ENCODE measurements around the gene ODF4.

GRCh38 chr17:8369944-8370343, 30.3 kb downstream of the ODF4 start:
- TF ChIP-seq, protein P1, sequence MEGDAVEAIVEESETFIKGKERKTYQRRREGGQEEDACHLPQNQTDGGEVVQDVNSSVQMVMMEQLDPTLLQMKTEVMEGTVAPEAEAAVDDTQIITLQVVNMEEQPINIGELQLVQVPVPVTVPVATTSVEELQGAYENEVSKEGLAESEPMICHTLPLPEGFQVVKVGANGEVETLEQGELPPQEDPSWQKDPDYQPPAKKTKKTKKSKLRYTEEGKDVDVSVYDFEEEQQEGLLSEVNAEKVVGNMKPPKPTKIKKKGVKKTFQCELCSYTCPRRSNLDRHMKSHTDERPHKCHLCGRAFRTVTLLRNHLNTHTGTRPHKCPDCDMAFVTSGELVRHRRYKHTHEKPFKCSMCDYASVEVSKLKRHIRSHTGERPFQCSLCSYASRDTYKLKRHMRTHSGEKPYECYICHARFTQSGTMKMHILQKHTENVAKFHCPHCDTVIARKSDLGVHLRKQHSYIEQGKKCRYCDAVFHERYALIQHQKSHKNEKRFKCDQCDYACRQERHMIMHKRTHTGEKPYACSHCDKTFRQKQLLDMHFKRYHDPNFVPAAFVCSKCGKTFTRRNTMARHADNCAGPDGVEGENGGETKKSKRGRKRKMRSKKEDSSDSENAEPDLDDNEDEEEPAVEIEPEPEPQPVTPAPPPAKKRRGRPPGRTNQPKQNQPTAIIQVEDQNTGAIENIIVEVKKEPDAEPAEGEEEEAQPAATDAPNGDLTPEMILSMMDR (IDR thresholded peaks at IDR 0.05) = no peak
- TF ChIP-seq GATA2 (CRISPR knock-in tag; IDR thresholded peaks at IDR 0.05) = no peak
- no peak for TF ChIP-seq POLR2AphosphoS5 (IDR thresholded peaks at IDR 0.05; ENCODE audit: low read depth, low read length)
- no peak for TF ChIP-seq ELF1 (IDR thresholded peaks at IDR 0.05)
- TF ChIP-seq IRF3 (IDR thresholded peaks at IDR 0.05; ENCODE audit: low read depth, low read length) = no peak
- TF ChIP-seq SIN3A (IDR thresholded peaks at IDR 0.05; ENCODE audit: borderline replicate concordance, low read depth, low read length) = no peak
- TF ChIP-seq, protein P2, sequence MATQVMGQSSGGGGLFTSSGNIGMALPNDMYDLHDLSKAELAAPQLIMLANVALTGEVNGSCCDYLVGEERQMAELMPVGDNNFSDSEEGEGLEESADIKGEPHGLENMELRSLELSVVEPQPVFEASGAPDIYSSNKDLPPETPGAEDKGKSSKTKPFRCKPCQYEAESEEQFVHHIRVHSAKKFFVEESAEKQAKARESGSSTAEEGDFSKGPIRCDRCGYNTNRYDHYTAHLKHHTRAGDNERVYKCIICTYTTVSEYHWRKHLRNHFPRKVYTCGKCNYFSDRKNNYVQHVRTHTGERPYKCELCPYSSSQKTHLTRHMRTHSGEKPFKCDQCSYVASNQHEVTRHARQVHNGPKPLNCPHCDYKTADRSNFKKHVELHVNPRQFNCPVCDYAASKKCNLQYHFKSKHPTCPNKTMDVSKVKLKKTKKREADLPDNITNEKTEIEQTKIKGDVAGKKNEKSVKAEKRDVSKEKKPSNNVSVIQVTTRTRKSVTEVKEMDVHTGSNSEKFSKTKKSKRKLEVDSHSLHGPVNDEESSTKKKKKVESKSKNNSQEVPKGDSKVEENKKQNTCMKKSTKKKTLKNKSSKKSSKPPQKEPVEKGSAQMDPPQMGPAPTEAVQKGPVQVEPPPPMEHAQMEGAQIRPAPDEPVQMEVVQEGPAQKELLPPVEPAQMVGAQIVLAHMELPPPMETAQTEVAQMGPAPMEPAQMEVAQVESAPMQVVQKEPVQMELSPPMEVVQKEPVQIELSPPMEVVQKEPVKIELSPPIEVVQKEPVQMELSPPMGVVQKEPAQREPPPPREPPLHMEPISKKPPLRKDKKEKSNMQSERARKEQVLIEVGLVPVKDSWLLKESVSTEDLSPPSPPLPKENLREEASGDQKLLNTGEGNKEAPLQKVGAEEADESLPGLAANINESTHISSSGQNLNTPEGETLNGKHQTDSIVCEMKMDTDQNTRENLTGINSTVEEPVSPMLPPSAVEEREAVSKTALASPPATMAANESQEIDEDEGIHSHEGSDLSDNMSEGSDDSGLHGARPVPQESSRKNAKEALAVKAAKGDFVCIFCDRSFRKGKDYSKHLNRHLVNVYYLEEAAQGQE (IDR thresholded peaks at IDR 0.05; ENCODE audit: low read depth, low read length) = no peak
